ENCODE results near the gene PHYKPL. TPM values are rescaled to one million over a fixed set of nuclear protein-coding genes. Genes with fewer than 3 reads are reported as not detected.

Gene PHYKPL
- total RNA-seq, 2 donors from 2014 or later: 81.7 to 89.7 TPM

DNA sequence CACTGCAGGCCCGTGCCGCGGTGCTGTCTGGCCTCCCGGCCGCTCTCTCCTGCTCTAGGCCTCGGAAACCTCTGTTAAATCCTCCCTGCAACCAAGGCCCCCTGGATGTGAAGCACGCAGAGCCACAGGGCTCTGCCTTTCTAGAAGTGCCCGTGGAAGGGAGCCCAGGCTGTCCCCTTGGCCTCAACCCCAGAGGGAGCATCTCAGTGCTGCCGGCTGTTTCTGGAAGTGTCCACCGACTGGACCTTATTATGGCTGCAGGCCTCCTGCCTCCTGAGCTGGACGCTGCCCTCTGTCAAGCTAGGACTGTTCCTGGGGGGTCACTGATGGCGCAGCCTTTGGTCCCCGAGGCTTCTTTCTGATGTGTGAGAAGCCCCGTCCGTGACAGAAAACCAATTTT is 40.4 kb upstream of the PHYKPL start:
- DNase-seq (no peak), ATAC-seq (replicated peaks in 1 of 2) (no peak)
- Mint-ChIP-seq H3K9me3 (no peaks in the 10 kb centered on the region), H3K4me1 (ENCODE audit: low read depth) (no peaks in the 10 kb centered on the region), H3K4me3 (no peak overlapping the region), H3K36me3 (ENCODE audit: insufficient read depth in 2 of 2) (no peaks in the 10 kb centered on the region), H3K27me3 (ENCODE audit: low read depth) (no peaks in the 10 kb centered on the region), H3K27ac (no peak overlapping the region)

DNA sequence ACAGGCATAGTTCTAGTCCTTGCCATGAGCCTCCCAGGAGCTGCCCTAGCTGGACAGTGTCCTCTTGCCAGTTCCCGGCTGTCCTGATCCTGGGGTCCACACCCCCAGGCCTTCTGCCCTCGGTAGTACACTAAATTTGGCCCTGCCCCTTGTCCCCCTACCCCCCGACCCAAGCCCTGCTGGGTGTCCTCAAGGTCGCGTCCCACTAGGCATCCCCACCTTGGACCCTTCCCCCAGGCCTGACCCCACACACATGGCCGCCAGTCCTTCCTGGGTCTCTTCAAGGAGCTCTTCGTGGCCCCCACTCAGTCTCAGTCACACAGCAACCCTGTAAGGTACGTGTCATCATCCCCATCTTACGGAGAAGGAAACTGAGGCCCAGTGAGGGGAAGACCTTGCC is 40.0 kb upstream of the PHYKPL start:
- Mint-ChIP-seq H3K36me3 (ENCODE audit: insufficient read depth in 2 of 2) (no peaks in the 10 kb centered on the region), H3K9me3 (no peaks in the 10 kb centered on the region), H3K27ac (no peak overlapping the region), H3K4me3 (no peak overlapping the region), H3K4me1 (ENCODE audit: low read depth) (no peaks in the 10 kb centered on the region), H3K27me3 (ENCODE audit: low read depth) (no peaks in the 10 kb centered on the region)
- ATAC-seq (replicated peaks in 1 of 2) (no peak), DNase-seq (no peak)

GRCh38 chr5:178271726-178272479 is 39.3 kb upstream of the PHYKPL start:
- H3K27ac Mint-ChIP-seq: no peak overlapping the region
- H3K4me1 Mint-ChIP-seq (ENCODE audit: low read depth): no peaks in the 10 kb centered on the region
- no peak overlapping the region for H3K4me3 Mint-ChIP-seq
- DNase-seq (no peak), ATAC-seq (replicated peaks in 1 of 2) (no peak)
- no peaks in the 10 kb centered on the region for H3K36me3 Mint-ChIP-seq (ENCODE audit: insufficient read depth in 2 of 2)
- no peaks in the 10 kb centered on the region for H3K27me3 Mint-ChIP-seq (ENCODE audit: low read depth)
- no peaks in the 10 kb centered on the region for H3K9me3 Mint-ChIP-seq

DNA sequence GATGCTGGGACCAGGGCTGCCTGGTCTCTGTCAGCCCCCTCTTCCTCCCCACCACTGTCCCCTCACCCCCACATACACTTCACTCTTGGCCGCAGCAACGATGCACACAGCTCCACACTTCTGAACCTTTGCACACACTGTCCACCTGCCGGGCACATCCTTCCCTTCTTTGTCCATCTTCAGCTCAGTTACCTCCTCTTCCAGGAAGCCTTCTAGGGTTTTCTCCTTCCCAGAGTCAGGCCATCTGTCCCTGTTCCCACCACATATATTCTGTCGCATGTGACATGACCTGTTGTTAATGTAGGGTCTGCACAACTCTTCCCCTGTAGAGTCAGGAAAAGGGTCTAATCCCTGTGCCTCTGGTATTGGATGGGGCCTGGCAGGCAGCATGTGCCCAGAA is 38.6 kb upstream of the PHYKPL start:
- Mint-ChIP-seq H3K9me3 (no peaks in the 10 kb centered on the region), H3K27ac (no peak overlapping the region), H3K27me3 (ENCODE audit: low read depth) (no peaks in the 10 kb centered on the region), H3K4me3 (no peak overlapping the region), H3K4me1 (ENCODE audit: low read depth) (no peaks in the 10 kb centered on the region), H3K36me3 (ENCODE audit: insufficient read depth in 2 of 2) (no peaks in the 10 kb centered on the region)
- no peak for ATAC-seq (replicated peaks in 1 of 2)
- no peak for DNase-seq

DNA sequence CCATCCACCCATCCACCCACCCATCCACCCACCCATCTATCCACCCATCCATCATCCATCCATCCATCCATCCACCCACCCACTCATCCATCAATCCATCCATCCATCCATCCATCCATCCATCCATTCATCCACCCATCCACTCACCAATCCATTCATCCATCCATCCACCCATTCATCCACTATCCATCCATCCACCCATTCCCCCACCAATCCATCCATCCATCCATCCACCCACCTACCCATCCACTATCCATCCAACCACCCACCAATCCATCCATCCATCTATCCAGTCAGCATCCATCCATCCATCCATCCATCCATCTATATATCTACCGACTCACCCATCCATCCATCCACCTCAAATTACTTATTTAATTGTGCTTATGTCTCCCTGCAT is 36.9 kb upstream of the PHYKPL start:
- Mint-ChIP-seq H3K4me1 (ENCODE audit: low read depth) (no peaks in the 10 kb centered on the region), H3K27me3 (ENCODE audit: low read depth) (no peaks in the 10 kb centered on the region), H3K4me3 (no peak overlapping the region), H3K27ac (no peak overlapping the region), H3K9me3 (no peaks in the 10 kb centered on the region), H3K36me3 (ENCODE audit: insufficient read depth in 2 of 2) (no peaks in the 10 kb centered on the region)
- ATAC-seq (replicated peaks in 1 of 2) (no peak), DNase-seq (no peak)

DNA sequence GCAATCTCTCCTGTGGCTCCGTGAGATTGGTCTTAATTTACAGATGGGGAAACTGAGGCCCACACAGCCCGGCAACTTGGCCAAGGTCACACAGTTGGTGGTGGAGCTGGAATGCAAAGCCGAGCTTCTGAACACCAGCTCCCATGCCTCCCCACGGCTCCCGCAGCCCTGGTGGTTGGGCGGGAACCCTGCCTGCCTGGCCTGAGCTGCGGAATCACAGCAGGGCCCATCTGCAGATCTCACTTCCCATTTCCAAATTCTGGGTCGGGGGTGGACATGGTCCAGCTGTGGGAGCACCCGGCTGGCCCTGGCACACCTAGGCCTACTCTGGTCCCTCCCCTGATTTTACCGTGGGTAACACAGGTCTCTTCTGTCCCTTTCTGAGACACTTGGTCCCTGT is 35.3 kb upstream of the PHYKPL start:
- Mint-ChIP-seq H3K4me1 (ENCODE audit: low read depth) (no peaks in the 10 kb centered on the region), H3K4me3 (no peak overlapping the region), H3K9me3 (no peaks in the 10 kb centered on the region), H3K36me3 (ENCODE audit: insufficient read depth in 2 of 2) (no peaks in the 10 kb centered on the region), H3K27me3 (ENCODE audit: low read depth) (no peaks in the 10 kb centered on the region), H3K27ac (no peak overlapping the region)
- ATAC-seq (replicated peaks in 1 of 2) (no peak), DNase-seq (no peak)

DNA sequence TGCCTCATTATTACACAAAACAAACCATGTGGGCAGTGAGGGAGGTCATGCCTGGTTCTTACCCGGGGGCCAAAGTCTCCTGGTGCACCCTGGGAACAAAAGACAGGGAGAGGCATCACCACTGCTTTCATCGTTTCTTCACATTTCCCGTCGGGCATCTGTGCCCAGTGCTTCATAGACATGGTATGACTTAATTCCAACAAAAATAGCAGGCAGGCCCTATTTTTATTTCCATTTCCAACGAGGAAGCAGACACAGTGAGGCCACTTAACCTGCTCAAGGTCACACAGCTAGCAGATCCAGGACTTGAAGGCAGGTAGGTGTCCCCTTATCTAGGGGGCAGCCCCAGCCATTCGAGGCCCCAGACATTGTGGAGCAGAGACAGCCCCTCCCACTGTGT is 34.6 kb upstream of the PHYKPL start:
- Mint-ChIP-seq H3K36me3 (ENCODE audit: insufficient read depth in 2 of 2) (no peaks in the 10 kb centered on the region), H3K4me1 (ENCODE audit: low read depth) (no peaks in the 10 kb centered on the region), H3K27ac (no peak overlapping the region), H3K4me3 (no peak overlapping the region), H3K9me3 (peaks cover 0 to 2% of the 10 kb centered on the region in 2 donors), H3K27me3 (ENCODE audit: low read depth) (no peaks in the 10 kb centered on the region)
- no peak for ATAC-seq (replicated peaks in 1 of 2)
- no peak for DNase-seq

DNA sequence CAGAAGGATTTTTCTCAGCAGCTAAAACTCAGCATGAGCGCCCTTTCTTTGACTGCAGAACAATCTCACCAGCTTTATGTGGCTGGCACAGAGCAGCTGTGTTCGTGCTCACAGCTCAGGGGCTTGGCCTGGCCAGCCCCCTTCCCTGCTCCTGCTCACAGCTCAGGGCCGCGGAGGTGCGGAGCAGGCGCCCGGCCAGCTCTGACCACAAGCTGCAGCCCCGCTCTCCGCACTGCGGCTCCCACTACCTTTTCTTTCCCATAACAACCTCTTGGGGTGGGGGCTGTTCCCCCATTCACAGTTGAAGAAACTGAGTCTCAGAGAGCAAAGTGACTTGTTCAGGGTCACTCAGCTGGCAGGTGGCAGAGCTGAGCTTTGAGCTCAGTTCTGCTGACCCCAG is 34.0 kb upstream of the PHYKPL start:
- no peak overlapping the region for H3K4me3 Mint-ChIP-seq
- ATAC-seq (replicated peaks in 1 of 2) (no peak), DNase-seq (no peak)
- no peak overlapping the region for H3K27ac Mint-ChIP-seq
- no peaks in the 10 kb centered on the region for H3K27me3 Mint-ChIP-seq (ENCODE audit: low read depth)
- no peaks in the 10 kb centered on the region for H3K36me3 Mint-ChIP-seq (ENCODE audit: insufficient read depth in 2 of 2)
- peaks cover 0 to 2% of the 10 kb centered on the region in 2 donors for H3K9me3 Mint-ChIP-seq
- H3K4me1 Mint-ChIP-seq (ENCODE audit: low read depth): no peaks in the 10 kb centered on the region

DNA sequence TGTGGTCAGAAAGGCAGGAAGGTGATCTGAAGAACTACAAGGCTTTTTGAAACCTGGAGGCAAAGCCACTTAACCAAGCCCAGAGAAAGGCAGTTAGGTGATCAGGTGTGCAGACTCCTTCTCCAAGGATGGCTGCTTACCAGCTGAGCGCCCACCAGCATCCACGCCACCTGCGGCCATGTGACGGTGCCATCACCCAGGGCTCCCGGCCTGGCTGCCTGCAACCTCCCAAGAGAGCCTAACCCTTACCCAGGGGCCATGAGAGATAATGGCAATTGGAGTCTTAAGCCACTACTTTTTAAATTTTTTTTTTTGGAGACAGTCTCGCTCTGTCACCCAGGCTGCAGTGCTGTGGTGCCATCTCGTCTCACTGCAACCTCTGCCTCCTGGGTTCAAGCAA is 33.1 kb upstream of the PHYKPL start:
- Mint-ChIP-seq H3K27ac (no peak overlapping the region), H3K9me3 (peaks cover 0 to 2% of the 10 kb centered on the region in 2 donors), H3K27me3 (ENCODE audit: low read depth) (no peaks in the 10 kb centered on the region), H3K4me1 (ENCODE audit: low read depth) (no peaks in the 10 kb centered on the region), H3K36me3 (ENCODE audit: insufficient read depth in 2 of 2) (no peaks in the 10 kb centered on the region), H3K4me3 (no peak overlapping the region)
- ATAC-seq (replicated peaks in 1 of 2) (no peak), DNase-seq (no peak)

DNA sequence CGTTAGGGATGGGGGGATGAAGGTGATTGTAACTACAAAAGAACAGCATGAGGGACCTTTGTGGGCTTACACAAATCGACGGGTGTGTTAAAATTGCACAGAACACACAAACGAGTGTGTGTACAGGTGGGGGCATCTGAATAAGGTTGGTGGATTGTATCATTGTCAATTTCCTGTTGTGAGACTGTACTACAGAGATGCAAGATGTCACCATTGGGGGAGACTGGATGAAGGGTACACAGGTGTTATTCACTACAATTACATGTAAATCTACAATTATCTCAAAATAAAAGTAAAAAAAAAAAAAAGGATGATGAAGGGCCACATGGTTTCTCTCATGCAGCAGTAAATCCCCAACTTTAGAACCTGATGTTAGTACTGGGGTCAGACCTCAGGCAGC is 31.4 kb upstream of the PHYKPL start:
- DNase-seq (no peak), ATAC-seq (replicated peaks in 1 of 2) (no peak)
- Mint-ChIP-seq H3K36me3 (ENCODE audit: insufficient read depth in 2 of 2) (no peaks in the 10 kb centered on the region), H3K4me3 (no peak overlapping the region), H3K4me1 (ENCODE audit: low read depth) (no peaks in the 10 kb centered on the region), H3K27ac (no peak overlapping the region), H3K9me3 (peaks cover 0 to 2% of the 10 kb centered on the region in 2 donors), H3K27me3 (ENCODE audit: low read depth) (no peaks in the 10 kb centered on the region)

DNA sequence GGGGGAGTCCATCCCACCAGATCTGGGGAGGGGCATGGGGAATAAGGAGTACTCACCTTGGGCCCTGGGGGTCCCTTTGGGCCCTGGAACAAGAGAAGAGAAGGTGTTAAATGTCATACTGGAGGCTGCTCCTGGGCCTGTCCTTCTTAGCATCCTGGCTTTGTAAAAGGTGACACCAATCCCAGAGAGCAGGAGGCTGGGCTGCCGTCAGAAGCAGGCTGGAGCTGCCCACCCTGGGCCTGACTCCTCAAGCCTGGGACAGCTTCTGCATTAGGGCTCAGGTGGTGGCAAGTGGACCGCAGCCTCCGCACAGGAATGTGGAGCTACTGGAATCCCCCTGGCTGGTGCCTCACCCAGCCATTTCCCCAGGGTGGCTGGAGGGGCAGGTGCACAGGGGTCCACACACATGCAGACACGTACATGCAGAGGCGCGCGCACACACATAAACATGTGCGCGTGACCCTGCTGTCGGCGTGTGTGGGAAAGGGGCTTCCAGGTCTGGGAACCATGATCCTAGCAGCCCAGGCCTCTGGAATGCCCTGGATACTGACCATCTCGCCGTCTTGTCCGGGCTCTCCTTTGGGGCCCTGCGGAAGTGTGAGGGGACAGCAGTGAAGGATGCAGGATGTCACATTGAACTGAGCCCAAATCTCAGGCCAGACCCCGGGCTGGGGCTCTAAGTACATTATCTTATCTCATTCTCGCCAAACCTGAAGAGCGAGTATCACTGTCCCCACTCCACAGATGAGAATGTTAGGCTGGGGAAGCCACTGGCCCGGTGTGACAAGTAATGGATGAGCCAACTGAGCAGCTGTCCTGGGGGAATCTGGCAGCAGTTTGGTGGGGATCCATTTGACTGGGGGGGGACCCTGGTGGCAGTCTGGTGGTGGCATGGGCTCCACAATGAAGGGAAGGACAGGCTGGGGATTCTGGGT is 29.3 kb upstream of the PHYKPL start:
- ATAC-seq (replicated peaks in 1 of 2) (no peak), DNase-seq (no peak)
- Mint-ChIP-seq H3K36me3 (ENCODE audit: insufficient read depth in 2 of 2) (no peaks in the 10 kb centered on the region), H3K4me1 (ENCODE audit: low read depth) (no peaks in the 10 kb centered on the region), H3K9me3 (peaks cover 0 to 2% of the 10 kb centered on the region in 2 donors), H3K27me3 (ENCODE audit: low read depth) (no peaks in the 10 kb centered on the region), H3K27ac (no peak overlapping the region), H3K4me3 (no peak overlapping the region)

DNA sequence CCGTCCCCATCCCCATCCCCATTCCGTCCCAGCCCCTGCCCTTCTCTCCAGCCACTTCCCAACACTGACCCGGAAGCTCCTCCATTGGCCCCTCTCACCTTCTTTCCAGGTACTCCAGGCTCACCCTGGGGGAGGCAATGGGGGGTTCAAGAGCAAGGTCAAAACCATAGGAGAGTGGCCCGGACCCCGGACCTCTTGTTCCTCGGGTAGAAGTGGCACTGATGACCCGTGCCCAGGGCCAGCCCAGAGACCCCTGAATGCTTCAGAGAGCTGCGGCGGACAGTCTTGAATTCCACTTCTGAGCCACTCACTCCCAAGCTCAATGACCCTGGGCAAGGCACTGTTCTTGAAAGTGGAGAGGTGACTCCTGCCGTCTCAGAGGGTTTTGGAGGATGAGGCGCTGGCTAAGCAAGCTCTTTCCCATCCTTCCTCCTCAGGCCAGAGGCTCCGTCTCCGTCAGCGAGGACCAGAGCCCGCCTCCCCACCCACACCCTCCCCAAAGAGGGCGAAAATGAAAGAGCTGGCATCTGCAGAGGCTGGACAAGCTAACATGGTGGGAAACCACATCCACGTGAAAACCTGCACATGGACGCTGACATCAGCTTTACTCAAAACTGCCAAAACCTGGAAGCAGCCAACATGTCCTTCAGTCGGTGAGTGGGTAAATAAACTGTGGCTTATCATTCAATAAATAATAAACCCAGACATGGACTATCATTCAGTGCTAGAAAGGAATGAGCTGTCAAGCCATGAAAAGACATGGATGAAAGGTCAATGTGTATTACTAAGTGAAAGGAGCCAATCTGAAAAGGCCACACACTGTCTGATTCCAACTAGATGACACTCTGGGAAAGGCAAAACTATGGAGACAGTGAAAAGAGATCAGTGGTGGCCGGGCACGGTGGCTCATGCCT is 27.3 kb upstream of the PHYKPL start:
- ATAC-seq (replicated peaks in 1 of 2) (no peak), DNase-seq (no peak)
- Mint-ChIP-seq H3K27me3 (ENCODE audit: low read depth) (no peaks in the 10 kb centered on the region), H3K4me1 (ENCODE audit: low read depth) (no peaks in the 10 kb centered on the region), H3K36me3 (ENCODE audit: insufficient read depth in 2 of 2) (no peaks in the 10 kb centered on the region), H3K9me3 (peaks cover 0 to 2% of the 10 kb centered on the region in 2 donors), H3K4me3 (no peak overlapping the region), H3K27ac (no peak overlapping the region)

DNA sequence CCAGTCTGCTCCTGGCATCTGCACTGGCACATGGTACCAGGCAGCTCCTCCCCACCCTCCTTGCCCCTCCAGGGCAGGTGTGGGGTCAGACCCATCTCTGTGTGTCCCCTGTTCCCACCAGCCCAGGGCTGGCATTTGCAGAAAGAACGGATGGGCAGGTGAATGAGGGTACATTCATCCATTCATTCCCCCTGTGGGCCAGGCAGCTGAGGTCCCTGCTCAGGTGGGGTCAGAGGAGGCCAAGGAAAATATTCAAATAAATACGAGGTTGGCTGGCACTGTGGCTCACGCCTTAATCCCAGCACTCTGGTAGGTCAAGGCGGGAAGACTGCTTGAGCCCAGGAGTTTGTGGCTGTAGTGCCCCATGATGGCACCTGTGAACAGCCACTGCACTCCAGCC is 25.0 kb upstream of the PHYKPL start:
- no peaks in the 10 kb centered on the region for H3K4me1 Mint-ChIP-seq (ENCODE audit: low read depth)
- no peak for ATAC-seq (replicated peaks in 1 of 2)

More for the DNA sequence above, 25.0 kb upstream of the PHYKPL start:
- H3K27me3 Mint-ChIP-seq (ENCODE audit: low read depth): no peaks in the 10 kb centered on the region
- H3K9me3 Mint-ChIP-seq: peaks cover 0 to 1% of the 10 kb centered on the region in 2 donors
- no peak for DNase-seq
- H3K4me3 Mint-ChIP-seq: no peak overlapping the region
- H3K27ac Mint-ChIP-seq: no peak overlapping the region
- H3K36me3 Mint-ChIP-seq (ENCODE audit: insufficient read depth in 2 of 2): no peaks in the 10 kb centered on the region
